SHP77 treated with DMSO at 0.1 percent for 48 hours (cell line): ENCODE measurements around the gene SSRP1.
"Not testable (repeated sequence)": the region's sequence is repeated elsewhere in the genome, so short reads cannot be mapped to it uniquely, and the experiment has no call there.

Experiments
- DNase-seq: peaks from one replicate; lab custom pipeline; 2025; lab: John Stamatoyannopoulos, UW

The SSRP1 gene

DNA sequence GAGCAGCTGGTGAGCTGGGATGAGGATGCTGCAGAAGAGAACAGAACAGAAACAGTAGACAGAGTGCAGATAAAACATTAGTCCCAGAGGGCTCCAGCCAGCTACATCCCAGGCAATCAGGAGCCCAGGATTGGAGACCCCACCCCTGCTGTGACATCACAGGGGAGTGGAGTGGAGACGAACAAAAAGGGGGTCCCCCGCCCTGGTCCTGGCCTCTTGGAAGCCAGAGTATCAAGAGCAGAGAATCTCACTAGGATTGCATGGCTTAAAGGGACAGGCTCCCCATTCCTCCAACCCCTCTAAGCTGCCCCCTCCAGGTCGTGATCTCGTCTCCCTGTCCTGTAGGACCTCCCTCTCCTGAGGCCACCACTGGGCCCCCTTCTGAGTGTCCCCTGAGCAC, 2.5 kb upstream of the SSRP1 start, which contains the start of gene P2RX3:
Gene P2RX3, plus strand, starts transcription at position 211 of the 400 bp plus-strand sequence. CDS start 199 bp downstream, outside the sequence.
- no peak for DNase-seq

DNA sequence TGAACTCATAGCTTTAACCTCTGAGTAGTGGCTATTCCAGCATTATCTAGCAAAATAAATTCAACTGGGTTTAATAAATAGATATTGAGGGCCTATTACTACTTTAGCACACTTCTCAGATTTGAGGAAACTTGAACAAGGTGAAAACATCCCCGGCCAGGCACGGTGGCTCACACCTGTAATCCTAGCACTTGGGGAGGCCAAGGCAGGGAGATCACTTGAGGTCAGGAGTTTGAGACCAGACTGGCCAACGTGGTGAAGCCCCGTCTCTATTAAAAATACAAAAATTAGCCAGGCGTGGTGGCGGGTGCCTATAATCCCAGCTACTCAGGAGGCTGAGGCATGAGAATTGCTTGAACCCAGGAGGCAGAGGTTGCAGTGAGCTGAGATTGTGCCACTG, 1.2 kb upstream of the SSRP1 start:
- not testable (repeated sequence) for DNase-seq

DNA sequence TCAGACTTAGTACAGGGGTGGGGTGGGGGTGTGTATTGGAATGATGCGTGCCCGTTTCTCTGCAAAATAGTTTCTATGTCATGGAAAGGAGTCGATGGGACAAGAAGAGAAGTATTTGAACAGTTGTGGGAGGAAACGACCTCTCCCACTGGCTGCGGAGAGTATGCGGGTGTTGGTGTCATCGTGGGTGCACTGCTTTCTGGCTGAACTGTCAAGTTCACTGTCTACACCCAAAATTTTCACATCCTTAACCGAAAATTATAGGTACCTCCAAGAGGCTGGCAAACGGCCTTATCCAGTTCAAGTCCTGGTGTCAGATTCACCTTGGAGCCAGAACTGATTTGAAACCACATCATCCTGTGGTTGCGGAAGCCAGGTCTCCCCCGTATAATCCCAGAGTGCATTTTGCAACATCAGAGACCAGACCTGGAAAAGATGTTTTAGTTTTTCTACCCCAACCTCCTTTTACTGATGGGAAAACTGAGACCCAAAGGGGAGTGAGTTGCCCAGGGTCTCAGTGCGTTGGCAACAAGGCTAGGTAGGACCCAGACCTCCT, 497 bp upstream of the SSRP1 start:
- DNase-seq, result no peak

DNA sequence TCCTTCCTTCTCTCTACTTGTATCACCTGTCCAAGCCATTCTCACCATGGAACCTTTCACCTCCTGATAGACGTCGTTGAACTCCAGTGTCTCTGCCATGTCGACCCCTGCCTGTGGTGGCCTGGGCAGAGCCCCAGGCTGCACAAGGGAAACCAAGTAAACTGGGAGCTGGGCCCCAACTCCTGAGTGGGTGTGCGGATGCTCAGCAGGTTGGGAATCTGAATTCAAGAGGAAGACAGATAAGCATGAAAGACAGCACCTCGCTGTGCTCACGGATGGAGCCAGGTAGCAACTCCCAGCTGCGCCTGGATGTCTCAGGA, 709 bp downstream of the SSRP1 start:
- no peak for DNase-seq

DNA sequence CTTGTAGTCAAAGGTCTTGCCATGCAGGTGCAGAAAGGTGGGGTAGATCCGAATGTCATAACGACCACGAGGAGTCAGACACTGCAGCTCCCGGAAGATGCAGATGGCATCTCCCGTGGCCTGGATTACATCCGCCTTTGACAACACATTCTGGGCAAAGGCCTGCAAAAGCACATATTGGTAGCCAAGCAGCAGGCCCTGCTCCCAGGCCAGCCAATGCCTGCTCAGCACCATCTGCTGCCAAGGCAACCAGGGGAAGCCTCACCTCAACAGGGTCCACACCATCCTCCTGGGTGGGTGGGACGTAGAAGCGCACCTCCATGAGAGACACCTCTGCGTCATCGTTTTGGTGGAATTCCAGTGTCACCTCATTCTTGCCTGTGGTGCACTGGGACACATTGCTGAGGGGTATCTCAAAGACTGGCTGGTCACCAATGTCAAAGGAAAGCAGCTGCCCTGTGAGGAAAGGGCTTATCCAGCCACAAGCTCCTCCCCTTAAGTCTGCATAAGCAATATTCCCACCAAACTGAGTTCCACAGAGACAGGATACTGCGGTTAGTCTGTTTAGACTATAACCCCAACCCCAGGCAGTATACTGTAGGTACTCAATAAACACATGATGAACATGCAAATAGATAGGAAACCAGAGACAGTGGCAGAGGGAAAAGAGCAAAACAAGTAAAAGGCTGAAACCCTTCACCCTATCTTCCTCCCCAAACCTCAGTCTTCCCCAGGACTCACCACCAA, 2.8 kb downstream of the SSRP1 start:
- no peak for DNase-seq

DNA sequence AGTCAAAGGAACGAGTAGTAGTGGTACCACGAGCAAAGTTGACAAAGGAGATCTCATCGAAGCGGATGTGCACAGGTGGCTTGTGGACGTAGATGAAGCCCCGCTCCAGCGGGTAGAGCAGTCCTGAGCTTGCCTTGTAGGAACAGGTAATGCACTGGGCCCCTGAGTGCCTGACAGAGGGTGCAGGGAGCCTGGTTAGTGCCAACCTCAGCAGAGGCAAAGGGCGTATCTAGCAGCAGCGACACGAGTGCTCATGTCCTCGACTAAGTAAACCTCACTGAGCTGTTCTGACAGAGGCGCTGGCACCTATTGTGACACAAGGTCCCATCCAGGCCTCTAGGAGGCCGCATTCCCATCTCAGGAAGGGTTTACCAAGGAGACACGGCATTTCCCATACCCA, 4.0 kb downstream of the SSRP1 start:
- DNase-seq, result no peak

DNA sequence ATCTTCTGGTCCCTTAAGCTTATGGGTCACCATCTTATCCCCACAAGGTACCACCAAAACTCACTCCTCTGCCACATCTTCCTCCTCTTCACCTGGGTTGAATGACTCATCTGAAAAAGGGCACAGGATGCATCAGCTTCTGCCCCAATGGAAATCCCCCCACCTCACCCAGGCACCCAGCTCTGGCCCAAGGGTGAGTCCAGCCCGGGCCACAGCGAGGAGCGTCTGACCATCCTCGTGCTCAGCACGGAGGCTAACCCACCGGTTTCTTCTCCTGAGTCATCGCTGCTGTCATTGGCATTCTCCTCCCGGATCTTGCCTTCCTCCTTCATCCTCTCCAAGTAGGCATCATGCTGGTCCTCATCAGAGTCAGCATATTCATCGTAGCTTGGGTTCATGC, 5.7 kb downstream of the SSRP1 start:
- no peak for DNase-seq

DNA sequence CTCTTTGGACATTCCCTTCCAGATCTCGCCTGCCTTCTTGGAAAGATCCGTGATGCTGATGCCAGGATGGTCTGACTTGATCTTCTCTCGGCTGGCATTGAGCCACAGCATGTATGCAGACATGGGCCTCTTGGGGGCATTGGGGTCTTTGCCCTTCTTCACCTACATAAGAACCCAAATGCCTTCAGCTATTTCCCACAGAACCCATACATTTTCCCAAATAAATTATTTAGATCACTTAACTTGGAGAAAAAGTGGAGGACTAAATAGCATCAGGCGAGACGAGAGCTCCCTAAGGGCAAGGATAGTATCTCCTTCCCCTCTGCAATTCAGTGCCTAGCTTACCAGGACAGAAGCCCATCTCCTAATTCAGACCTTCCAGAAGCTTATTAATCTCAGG, 8.0 kb downstream of the SSRP1 start:
- DNase-seq, result no peak

DNA sequence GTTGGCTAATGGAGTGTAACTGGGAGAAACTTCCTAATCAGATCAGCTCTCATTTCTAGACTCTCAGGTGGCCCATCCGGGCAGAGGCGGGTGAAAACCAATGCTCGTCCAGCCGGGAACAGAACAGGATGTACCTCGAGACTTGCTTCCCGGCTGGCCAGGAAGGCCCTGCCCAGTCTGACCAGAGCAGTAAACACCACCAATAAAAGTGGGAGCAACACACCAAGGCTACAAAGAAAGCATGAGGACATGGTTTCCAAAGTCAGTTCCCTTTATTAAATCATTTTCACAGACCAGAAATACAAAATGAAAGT, 10.0 kb downstream of the SSRP1 start:
- DNase-seq, result no peak

DNA sequence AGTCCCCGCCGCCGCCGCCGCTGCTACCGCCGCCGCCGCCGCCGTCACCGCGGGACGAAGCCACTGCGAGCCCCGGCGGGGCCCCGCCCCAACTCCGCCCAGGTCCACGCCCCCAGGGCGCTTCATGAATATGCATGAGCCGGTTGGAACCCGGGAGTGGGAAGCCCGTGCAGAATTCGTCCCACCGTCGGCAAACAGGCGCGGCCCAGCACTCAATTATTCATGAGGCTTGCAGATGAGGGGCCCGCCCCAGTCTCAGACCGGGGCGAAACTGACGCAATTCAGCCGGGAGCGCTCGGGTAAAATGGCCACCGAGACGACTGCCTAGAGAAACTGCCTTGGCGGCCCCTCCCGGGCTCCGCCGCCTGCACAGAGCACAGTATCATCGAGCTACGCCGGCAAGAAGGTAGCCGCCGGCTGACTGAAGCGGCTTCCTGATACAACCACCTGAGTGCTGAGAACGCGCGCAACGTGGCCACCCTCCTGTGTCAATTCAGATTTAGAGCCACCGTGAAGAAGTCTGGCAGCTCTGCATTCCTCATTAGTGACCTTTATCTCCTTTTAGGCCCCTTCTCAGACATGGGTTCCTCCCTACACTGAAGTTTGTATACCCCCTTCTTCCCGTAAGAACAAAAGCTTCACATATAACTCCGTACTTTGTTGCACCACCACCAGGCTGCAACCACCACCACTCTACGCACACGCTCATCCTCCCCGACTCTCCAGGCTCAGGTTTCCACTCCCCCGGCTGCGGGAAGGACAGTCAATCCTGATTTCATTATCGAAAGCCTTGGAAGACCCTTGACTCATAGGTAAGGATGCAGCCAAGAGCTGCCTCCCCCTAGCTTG, 10.6 kb downstream of the SSRP1 start, which contains the start of gene TNKS1BP1:
Gene TNKS1BP1, minus strand, starts transcription at position 67 of the 849 bp plus-strand sequence. CDS start 3,067 bp downstream, outside the sequence.
- peak; percentile 57 for DNase-seq

DNA sequence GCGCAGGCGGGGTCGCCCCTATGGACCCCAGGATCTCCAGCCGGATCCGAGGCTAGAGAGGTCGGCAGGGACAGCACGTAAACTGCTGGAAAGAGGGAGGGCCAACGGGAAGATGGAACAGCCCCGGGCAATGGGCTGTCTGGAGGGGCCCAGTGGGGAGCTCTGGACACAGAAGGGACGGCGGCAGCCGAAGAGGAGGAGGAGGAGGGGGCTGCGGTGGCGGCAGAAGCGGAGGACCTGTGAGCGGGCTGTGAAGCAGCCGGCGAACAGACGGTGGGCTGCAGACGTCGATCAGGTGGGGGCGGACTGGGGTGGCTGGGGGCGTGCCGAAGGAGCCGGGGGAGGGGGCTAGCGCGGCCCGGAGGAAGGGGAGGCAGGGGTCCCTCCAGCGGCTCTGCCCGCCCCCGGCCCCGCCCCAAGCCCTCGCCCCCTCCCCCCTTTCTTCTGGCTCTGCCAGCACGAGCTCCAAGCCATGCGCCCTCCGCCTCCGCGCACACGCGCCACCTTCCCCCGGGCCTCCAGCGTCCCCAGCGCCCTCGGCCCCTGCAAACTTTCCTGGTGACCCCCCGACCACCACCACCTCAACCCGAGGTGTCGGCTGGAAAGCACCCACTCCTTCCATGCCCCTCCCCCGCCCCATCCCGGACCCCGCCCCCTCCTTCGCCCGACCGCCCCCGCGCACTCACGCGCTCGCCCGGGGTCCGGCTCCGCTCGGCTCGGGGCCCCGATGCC, 11.4 kb downstream of the SSRP1 start:
- no peak for DNase-seq

DNA sequence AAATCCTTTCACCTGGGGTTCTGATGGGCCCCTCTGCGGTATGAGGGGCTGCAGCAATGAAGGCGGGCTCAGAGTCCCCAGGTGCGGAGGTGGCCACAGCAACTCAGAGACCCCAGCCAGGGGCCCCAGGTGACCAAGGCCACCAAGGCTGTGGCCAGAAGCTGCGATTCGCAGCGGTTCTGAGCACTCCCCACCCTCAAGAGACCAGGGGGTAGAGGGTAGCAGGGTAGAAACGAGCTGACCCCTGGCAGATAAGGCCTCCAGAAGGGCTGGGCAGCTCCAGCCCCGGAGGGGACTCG, 11.9 kb downstream of the SSRP1 start:
- DNase-seq, result no peak

DNA sequence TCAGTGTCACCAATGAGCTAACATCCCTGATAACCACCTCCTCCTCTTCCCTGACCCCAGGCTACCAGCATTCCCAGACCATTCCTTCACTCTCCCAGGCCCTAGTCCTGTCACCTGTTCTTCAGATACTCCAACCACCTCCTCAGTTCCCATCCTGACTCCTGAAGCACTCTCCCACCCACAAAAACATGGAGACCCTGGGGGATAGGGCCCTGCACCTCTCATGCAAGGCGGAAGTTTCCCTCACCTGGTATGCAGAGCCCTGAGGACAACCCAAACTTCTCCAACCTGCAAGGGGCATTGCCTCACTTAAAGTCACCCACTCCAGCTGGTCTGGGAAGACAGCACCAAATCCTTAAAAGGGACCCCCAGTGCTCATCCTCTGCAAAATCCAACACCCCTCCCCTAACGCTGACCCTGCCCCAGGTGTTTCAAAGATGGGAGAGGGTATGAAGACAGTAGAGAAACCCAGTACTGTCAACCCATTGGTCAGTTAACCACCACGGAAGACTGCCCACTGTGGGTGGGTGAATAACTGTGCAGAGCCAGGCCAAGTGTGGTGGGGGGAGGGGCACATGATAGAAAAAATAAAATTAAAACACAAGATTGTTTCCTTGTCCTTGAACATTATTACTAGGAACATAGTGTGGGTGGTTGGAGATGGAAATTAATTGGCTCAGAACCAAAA, 12.4 kb downstream of the SSRP1 start:
- DNase-seq, result no peak

DNA sequence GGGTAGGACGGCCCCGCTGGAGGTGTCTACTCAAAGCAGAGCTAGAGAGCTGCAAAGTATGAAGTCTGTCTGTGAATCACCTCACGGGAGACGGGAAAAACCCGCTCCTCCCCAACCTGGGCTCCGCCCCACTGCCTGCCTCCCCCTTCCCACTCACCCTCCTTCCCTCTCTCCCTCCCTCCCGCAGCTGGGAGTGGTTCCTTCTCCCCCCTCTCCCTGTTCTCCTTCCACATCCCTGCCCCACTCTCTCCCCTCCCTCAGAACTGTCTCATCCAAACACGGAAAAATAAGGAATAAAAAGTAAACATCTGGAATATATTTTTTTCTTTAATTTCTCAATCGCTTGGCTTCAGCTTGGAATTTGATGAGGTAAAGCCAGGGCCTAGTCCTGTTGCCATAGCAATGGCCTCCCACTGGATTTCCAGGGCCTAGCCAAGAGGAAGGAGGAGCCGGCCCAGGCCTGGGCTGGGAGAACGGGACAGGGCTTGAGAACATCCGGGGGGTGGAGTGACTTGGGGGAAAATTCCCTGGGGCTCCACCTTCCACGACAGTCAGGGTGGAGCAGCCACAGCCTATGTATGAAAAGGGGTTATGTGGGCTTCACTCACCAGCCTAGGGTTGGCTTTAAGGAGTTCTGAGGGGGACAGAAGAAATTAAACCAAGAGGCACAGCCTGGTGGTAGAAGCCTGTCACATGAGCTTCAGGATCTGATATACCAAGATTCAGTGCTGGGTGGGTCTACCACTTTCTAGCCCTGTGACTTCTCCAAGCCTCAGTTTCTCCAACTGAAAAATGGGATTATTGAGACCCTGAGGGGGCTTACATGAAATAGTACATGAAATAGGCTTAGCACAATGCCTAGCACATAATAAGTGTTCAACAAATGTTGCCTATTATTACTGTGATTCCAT, 13.2 kb downstream of the SSRP1 start:
- DNase-seq, result no peak

DNA sequence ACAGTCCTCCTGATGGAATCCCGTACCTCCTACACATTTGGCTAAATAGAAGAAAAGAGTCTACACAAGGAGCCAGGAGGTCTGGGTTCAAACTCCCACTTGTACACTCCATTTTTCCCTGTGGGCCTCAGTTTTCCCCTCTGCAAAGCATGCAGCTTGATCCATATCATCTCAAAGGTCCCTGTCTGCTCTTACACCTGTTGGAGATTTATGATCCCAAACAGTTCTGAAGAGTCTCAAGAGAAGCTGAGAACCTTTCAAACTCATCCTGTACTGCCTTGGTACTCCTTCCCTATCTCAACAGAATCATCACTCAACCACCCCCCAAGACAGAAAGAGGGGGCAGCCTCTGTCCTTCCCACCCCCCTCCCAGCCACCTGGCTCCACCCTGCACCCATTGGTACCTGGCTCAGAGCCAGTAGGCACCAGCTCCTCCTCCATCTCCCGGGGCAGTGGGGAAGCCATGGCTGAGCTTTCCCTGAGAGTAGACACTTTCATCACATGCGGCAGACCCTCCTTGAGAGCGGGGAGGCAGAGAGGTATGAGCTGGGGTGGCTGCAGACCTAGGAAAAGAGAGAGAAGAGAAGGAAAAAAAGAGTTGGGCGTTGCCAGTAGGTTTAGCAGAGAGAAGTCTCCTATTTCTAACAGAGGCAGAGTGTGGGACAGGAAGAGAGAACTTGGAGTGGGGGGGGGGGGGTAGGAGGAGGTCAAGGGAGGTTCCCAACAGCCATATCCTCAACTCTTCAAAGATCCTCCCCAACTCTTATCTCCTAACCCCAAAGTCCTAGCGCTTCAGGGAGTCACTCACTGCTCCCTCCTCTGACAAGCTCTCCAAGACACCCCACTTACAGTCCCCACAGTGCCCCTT, 14.1 kb downstream of the SSRP1 start:
- DNase-seq, result no peak

DNA sequence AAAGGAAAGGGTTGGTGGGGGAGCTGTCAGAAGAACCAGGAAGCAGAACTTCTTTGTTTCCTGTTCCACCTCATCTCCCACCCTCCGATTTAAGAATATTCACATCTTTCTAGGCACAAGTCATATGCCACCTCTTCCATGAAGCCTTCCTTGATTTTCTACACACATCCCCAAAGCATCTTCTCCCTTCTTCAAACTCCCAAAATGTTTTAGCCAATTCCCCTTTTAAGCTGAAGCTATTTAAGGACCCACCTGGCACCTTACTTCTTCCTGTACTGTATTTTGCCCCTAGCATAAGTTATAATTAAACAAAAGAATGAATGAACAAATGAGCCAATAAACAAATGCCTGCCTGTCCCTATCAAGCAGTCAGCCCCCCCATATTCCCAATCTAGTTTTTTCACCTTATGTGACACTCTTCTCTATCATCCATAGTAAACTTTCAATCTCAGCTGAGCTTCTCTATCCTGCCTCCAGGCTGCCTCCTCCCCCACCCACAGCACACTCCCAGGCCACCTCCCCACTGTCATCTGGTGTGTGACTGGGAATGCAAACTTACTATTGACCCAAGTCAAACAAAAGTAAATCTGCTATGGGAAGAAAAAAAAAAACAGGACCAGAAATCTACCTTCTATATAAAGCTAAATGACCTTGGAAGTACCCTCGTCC, 14.8 kb downstream of the SSRP1 start:
- no peak for DNase-seq

DNA sequence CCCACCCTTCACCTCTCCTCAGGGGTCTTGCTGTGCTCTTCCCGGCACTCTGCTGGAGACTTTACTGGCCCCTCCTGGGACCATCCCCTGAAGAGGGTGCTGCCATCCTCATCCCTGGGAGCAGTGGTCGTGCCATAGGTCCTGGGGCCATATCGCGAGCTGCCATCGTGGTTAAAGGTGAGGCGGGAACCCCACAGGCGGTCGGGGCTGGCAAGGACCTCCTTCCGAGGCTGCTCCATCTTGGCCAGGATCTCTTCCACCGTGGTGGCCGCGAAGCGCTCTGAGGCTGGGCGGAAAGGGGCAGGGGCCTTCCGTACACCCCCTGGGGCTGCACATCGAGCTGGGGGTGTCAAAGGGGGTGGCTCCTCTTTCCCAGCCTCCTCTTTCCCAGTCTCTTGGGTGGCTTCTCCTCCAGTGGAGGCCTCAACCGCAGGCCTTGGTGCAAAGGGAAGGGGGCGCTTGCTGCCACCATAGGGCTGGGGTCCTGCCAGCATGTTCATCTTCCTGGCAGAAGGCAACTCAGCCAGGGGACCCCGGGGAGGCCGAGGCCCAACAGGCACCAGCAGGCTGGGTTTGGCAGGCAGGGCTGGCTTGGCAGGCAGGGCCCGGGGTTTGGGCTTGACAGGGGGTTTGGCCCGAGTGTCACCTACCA, 15.5 kb downstream of the SSRP1 start:
- DNase-seq, result no peak

DNA sequence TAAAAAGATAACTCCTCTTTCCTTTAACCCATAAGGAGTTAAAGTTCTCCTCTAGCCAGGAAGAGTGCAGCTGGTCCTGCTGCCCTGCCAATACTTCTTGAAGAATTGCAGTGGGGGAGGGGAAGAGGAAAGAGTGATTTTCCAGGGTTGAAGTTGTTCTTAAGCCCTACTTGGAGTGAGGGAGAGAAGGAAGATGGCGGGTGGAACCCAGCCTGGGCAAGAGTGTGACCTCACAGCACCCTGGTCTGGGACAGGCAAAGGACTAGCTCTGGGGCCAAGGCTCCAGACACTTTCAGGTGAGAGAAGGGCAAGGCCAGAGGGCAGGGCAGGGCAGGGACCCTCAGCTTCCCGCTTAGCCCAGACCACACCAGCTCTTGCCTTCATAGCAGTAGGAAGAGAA, 17.5 kb downstream of the SSRP1 start:
- DNase-seq, result no peak

DNA sequence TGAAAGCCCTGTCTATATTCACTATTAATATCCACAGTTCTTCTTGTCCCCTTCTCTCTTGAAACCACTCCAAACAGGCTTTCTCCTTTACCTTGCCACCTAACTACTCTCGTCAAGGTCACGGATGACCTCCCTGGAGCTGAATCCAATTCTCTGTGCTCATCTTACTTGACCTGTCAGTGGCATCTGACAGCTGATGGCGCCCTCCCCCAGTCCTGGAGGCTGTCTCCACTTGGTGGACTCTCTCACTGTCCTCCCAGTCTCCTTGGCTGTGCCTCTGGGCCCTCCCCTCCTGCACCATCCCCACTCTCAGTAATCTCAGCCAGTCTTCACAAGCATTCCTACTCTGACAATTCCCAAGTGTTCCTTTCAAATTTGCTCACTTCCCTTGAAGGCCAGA, 19.7 kb downstream of the SSRP1 start:
- no peak for DNase-seq
